ENCODE measurements around the gene CADM2.

DNA sequence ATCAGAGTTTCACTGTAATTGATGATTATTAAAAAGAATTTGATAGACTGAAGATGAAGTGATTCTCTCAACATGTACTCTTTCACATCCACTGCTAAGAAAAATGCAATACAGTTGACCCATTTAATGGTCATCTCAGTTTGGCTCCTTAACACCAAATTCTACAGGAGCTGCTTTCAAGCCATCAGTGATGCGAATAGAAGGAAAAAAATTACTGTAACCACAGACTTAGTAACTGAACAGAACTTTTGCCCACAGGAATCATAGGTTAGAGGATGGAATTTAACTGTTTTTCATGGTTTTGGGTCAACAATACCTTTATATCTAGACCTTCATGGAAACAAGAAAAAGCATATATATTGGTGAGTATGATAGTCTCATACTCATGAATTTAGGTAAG is 633.5 kb downstream of the CADM2 start:
- TF ChIP-seq POLR2A (IDR thresholded peaks at IDR 0.05; ENCODE audit: low read depth, low read length) (no peak), POLR2AphosphoS5 (IDR thresholded peaks at IDR 0.05; ENCODE audit: low read depth, low read length) (no peak)

All from GM12892 (cell line).